Activated CD4-positive, CD25-positive, alpha-beta regulatory T cell treated with anti-CD3 and anti-CD28 coated beads, Interleukin-2, amount 50 U/mL, for 16 hours (primary cell): ENCODE data around the gene ARHGAP36.

ENCODE experiments used
- DNase-seq: peaks from one replicate; pipeline ENCODE4 v3.0.0-alpha.2; 2020; ENCODE audit warnings: low read depth, low spot score

Gene ARHGAP36, protein sequence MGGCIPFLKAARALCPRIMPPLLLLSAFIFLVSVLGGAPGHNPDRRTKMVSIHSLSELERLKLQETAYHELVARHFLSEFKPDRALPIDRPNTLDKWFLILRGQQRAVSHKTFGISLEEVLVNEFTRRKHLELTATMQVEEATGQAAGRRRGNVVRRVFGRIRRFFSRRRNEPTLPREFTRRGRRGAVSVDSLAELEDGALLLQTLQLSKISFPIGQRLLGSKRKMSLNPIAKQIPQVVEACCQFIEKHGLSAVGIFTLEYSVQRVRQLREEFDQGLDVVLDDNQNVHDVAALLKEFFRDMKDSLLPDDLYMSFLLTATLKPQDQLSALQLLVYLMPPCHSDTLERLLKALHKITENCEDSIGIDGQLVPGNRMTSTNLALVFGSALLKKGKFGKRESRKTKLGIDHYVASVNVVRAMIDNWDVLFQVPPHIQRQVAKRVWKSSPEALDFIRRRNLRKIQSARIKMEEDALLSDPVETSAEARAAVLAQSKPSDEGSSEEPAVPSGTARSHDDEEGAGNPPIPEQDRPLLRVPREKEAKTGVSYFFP

DNA sequence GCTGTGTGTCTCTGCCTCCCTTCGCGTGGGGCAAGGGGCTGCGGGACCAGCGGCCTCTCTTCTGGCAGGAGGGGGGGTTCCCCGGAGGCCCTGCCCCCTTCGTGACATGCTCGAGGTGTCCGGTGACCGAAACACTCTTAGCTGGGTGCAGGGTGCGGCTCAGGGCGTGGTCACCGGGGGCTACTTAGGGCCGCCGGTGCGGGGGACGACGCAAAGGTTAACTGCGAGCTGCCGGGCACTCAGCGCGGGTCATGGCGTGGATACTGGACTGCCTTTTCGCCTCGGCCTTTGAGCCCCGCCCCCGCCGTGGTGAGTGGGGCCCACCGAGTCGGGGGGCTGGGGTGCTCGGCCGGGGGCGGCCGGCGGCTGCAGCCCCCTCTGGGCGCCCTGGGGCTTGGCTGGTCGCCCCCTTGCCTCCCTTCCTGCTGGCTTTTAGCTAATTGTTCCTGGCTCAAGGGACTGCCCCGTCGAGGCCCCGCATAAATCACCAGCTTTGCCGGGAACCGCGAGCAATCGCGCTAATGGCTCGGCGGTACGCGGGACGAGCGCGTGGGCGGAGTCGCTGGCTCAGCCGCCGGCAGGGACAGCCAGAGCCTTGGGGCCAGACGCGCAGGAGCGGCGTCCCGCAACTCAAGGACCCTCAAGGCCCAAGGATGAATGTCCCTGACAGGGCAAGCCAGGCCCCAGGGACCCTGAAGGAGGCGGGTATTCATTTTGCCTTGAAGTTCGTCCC is at the start of gene ARHGAP36:
Gene ARHGAP36 (plus strand): TSS at position 211 of the 733 bp plus-strand sequence. CDS start 23,320 bp downstream, outside the sequence.
- DNase-seq, result no peak

DNA sequence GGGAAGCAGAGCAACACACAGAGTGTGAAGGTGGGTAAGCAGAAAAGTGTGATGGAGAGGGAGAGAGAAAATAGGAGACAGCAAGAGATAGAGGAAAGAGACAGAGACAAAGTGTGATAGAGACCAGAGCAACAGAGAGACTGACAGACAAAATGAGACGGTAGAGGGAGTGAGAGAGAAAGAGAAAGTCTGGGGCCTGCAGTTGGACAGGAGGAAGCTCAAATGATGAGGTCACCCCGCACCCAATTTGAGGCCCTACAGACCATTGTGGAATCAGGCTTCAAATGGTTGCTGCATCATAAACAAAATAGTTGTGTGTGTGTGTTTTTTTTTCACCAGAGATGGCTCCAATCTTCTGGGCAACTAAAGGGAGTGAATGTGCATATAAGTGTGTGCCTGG is 48.0 kb upstream of the ARHGAP36 start:
- DNase-seq, result no peak

DNA sequence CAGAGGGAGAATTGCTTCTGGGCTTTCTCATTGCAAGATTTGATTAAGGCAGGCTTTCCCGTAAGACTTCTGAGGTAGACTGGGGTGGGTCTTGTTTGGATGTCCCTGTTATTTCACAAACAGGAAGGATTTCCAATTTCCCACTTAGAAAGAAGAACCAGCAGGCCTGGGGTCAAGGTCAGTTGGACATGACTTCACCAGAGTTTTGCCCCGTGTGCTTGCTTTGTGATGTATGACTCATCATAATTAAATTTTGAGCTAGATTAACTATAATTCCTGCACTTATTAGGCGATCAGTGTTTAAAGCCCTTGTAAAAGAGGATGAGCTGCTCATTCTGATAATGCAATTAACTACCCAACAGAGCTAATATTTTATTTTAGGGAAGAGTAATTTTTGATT is 32.8 kb upstream of the ARHGAP36 start:
- no peak for DNase-seq

DNA sequence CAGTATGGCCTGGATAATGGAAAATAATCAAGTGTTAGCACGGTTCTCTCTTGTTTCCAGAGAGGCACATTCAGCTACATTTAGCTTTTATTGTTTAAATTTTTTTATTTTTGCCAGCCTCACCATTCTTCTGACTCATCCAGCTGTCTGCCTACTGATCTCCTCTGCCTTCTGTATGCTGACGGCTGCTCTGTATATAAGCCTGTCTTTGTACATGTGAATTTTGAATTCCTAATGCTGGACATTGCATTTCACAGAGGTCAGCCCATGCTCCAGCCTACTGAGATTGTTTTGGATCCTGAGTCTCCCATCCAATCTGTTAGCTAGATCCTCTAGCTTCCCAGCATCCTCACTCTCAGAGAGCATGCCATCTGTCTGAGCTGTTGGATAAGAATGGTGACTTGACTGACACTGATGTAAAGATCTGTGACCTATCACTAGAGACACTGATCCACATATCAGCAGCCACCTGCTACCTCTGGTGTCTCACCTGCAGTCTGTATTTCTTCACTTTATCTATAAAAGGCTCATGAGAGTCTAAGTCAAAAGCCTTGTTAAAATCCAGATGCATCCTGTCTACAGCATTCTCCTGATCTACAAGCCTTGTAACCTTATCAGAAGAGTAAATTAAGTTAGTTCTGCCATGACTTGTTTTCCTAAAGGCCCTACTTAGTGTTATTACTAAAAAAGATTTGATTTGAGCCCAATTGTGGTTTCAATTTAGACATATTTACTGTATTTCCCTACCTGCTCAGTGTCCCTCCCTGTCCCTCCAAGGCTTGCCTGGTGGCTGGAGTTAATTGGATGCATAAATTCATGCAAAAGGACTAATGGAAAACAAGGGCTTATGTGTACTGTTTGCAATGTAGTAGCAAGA is 25.6 kb upstream of the ARHGAP36 start:
- no peak for DNase-seq

DNA sequence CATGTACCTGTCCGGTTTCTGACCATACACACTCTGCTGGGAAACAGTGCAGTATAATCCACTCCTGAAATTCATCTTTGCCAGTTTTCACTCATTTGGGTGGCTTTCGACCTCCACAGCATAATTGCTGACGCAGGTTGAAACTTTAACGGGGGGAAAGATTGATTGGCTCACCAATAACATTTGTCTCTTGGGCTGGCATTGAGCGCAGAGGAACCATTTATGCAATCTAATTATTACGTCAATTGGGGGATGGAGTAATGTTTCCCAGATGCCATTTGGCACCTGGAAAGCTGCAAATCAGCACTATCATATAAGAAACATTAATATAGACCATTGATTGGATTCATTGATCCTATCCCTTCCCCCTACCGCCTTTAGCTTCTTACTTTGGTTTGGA is 24.1 kb upstream of the ARHGAP36 start:
- DNase-seq, result no peak

DNA sequence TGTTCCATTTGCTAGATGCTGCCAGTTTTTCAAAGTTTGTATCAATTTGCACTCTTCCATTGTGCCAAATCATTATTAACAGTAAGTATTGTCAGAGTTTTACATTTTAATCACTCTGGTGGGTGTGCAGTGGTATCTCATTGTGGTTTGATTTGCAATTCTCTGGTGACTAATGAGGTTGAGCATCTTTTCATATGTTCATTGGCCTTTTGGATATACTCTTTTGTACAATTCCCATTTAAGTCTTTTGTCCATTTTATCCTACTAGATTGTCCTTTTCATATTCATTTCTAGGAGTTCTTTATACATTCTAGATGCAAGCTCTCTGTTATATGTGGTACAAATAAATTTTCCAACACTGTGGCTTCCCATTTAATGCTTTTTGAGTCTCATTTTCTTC is 17.4 kb upstream of the ARHGAP36 start:
- no peak for DNase-seq

DNA sequence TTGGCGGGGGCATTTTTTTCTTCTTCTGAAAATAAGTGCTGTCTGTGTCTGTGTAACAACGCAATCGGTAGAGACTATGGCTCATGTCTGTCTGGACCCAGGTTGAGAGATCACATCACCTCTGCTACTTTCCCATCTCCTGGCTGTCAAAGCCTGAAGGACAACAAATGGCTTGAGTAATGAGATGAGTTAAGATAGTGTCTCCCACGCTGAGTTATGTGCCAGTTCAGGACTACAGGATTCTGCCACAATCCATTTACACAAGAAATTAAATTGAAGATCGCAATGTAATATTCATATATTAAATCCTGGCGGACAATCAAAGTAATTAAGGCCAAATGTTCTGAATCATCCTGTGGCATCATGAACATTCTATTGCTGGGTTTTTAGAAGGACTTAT is 16.5 kb upstream of the ARHGAP36 start:
- no peak for DNase-seq

DNA sequence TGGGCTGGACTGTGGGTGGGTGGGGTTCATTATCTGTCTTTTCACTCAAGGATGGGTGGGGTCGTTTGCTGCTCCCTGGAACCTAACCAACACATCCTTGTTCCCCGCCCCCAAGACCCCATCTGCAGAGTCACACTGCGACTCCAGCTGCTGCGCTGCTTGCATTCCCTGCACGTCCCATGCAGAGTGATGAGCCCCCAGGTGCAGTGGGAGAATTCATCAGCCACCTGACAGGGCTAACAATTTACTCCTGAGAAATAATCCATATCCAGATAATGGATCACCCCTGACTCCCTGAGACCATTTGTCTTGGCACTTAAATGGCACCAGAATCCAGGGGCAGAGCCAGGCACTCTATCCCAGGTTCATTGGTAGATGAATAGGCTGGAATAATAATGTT is 12.4 kb upstream of the ARHGAP36 start:
- DNase-seq, result no peak

DNA sequence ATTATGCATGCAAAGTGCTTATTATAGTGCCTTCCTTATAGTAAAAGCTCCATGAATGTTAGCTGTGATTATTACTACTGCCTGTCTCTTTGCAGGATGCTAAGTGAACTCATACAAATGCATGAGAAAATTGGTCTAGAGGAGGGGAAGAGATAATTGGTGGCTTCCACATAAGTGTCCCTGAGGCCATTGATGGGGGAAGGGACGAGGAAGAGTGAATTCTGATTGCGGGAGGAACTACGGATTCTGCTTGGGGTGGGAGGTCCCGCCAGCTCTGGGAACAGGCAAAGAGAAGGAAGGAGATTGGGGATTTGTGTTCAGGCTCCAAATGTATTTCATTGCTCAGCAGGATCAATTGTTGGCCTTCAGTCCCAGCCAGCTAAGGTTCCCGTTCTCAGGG is 11.6 kb upstream of the ARHGAP36 start:
- no peak for DNase-seq

DNA sequence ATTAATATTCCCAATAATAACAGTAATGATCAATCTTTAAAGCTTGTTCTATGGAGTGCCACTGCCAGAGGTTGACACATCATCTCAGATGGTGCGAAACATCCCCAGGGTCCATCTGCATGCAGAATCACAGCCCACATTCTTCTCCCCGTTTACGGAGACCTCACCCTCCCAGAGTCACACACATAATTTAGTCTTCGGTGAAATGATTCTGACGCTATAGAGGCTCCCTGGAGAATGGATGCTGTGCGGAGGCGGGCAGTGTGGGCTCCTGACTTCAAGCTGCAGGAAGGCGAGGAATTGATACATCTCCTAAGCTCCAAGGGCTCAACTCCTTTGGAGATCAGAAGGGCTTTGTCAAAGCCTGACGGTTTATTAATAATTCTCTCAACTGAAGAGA is 11.0 kb upstream of the ARHGAP36 start:
- DNase-seq, result no peak

DNA sequence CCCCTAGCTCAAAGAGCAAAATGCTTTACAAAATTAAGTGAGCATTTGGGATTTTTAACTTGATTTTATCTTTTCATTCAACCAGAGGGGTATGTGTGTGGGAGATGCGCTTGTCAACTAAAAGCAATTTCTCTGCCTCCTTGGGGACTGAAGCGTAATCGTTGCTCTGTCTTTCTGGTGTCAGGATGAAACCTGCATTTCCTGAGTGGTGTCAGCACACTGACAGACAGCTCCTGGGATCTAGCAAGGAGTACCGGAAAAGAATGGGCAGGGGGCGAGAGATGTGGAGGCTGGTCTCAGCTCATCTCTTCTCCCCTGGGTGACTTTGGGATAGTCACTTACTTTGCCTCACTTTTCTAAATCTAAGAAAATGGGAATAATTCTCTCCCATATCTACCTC is 5.1 kb upstream of the ARHGAP36 start:
- no peak for DNase-seq

DNA sequence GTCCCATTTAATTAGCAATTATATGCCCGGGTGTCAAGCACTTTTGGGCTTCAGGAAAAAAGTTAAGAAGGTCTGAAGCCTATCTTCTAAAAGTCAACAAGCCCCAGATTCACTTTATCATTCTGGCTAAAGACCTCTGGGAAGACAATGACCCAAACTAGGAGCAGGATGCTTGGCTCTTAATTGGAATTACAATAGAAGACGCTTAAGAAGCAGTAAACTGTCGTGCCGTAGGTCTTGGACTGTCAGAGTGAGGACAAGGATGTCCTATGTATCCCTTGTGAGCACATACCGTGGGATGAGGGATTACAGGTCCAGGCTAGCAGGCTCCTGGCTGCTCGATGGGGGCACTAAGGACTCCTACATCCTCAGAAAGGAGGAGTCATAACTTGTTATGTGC is 3.2 kb upstream of the ARHGAP36 start:
- no peak for DNase-seq

DNA sequence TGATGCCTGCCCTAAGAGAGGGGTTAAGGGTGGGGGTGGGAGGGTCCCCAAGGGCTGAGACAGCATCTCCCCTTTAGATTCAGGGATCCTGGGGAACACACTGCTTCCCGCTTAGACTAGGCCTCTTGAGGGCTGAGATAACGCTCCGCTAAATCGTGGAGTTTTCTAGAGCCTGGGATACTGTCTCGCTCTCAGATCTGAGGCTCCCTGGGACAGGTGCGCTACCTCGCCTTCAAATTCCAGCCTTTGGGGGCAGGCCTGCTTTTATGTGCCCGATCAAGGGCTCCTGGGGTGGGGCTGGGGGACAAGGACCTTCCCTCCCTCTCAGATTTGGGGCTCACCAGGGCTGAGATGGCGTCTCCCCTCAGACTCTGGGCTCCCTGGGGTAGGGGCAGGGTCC is 440 bp upstream of the ARHGAP36 start:
- no peak for DNase-seq

DNA sequence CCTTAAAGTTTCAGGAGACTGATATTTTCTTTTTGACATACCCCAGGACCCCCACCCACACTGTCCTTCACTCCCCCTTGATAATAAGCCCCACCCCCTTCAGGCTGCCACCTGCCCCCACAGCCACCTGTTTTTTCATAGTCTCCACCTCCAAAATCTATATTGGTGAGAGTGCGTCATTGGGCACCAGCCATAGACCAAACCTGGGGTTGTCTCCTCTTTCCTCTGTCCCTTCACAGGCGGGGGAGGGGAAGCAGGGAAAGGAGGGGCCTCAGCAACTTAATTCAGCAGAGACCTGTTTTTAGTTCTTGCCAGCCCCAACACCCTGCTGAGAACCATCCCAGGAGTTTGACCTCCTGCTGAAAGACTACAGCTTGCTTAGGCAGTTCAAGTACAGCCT is 1.1 kb downstream of the ARHGAP36 start:
- DNase-seq, result no peak

DNA sequence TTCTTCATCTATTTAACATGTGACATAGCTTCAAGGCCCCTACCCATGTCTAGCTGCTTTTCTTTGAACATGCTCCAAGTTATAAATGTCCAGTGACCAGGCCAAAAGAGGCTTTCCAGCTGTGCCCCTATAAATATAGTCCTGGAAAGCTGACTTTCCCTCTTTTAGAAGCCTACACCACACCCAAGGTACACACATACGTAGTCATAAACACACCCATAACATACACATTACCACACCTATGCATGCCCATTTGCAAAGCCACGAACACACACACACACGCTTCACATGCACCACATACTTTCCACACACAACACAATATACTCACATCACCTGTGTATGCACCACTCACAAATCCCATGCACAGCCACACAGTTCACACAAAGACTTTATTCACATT is 2.0 kb downstream of the ARHGAP36 start:
- no peak for DNase-seq

DNA sequence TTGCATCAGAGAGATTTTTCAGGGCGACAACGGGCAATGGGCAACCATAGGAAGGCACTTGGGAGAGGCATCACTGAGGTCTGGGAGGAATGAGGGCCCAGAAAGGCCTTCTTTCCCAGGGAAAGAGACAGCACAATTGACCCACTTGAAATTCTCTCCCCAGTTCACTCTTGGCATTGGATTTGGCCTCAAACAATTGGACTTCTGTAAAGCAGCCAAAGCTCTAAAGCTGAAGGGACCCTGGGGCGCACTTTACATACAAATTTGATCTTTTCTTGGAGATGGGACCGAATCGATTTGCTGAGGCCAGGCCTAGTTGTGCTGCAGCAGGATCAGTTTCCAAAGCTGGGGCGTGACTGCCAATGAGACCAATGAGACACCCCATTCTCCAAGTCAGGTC is 3.2 kb downstream of the ARHGAP36 start:
- no peak for DNase-seq

DNA sequence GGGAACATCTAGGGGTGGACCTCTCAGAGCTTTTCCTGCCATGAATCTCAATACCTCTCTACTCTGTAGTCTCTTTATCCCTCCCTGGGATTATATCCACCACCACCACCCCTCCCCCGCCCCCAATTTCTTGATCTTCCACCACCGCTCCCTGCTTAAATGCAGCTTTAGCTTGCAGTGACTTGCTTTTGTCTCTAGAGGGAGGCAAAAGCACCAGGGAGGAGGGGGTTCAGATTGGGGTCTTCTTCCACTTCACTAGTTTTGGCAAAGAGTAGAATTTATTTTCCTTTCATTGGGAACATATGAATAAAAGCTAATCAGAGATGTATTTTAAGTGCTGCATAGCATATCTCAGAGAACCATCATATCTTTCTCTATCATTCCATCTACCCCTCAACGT is 5.5 kb downstream of the ARHGAP36 start:
- no peak for DNase-seq

DNA sequence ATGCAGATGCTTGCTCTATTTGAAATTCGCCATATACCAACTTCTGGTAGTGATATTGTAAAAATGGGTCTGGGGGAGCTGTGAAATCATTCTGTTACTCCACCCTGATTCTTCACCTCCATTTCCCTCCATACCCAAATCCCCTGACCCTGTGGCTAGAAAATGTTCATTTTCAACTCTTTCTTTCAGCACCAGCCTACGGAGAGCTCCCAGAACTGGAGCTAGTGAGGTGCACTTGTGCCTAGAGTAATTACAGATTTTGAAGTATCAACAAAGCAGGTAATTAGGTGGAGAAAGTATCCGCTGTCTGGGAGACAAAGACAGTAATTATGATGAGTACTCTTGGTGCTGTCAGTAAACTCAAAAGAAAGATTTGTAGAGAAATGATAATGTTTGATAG is 8.1 kb downstream of the ARHGAP36 start:
- DNase-seq, result no peak

DNA sequence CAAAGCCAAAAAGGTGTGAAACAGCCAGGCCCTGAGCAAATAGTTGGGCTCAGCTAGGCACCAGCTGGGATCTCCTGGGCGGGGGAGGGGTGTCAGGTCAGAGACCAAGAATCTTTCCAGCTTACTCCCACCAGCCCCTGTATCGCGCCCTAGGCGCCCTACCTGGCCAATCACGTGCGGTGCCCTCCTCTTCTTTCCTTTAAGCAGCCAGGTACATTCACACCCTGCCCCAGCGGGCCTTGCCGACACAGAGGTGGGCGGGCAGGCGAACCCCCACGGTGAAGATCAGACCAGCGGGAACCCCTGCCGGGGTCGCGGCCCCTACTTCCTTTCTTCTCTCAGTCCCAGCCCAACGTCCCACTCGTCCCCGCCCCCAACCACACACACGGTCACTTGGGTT is 9.1 kb downstream of the ARHGAP36 start:
- no peak for DNase-seq

DNA sequence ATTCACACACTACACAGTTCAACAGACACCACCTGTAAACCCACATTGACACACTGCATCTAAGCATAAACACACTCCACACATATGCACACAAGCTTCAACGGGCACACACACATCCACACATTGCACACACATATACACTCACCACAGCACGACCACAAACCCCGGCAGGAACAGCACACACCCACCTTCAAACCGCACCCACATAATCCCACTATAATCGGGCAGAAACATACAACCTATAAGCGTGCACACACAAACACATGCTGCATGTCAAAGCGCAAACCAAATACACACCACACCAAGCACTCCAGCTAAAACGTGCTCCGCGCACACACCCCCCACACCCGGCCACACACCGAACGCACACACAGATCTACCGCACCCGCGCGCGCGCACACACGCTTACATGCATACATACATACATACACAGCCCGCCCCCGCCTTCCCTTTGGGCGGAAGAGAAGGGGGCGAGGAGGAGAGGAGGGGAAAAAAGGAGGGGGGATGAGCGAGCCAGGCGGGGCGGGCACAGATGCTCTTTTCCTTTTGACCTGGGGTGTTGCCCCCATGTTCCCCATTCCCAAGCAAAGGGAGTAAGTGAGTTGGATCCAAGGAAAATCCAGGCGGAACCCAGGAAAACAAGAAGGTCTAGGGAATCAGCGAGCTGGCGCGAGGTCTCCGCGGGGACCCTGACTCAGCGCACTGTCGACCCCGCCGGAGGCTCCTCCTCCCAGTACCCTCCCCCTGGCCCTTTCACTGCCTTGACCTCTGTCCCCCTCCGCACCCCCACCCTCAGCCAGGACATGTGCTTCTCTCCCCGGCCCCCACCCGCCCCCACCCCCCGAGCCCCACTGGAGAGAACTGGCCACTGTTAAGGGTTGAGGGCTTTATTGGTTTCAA is 9.9 kb downstream of the ARHGAP36 start:
- no peak for DNase-seq
